ENCODE results near the gene SPATA16.
"Not testable (repeated sequence)": the region's sequence is repeated elsewhere in the genome, so short reads cannot be mapped to it uniquely, and the experiment has no call there.

SPATA16 gene

DNA sequence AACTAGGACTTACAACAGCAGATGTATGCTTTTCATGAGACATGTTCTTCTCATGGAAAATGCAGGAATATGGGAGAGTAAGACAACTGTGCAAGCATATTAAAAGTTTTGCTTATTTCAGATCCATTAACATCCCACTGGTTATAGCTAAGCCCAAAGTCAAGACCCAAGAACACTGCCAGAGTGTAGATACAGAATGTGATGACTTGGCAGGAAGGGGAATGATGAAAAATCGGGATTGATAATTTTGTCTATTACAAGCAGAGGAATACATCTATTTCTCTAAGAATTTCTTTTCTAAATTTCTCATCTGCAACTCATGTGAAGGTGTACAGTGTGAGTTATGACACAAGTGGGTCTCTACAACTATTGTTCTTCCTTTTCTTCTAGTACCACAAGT, 76.4 kb downstream of the SPATA16 start:
- DNase-seq (ENCODE audit: low spot score) = no peak

DNA sequence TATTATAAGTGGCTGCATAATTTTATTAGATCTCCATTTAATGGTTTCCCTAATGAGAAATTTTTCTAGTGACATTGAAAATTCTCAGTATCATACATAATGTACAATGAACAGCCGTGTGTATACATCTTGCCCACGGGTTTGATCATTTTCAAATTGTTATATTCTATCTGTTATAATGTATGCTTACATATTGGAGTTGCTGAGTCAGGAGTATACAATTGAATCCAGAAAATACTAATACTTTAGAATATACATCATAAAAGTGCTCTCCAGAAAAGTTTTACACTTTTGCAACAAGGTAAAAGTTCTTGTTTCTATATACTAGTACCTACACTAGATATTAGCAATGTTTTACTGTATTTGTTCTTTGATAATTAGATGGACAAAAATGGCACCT, 82.8 kb downstream of the SPATA16 start:
- no peak for DNase-seq (ENCODE audit: low spot score)

DNA sequence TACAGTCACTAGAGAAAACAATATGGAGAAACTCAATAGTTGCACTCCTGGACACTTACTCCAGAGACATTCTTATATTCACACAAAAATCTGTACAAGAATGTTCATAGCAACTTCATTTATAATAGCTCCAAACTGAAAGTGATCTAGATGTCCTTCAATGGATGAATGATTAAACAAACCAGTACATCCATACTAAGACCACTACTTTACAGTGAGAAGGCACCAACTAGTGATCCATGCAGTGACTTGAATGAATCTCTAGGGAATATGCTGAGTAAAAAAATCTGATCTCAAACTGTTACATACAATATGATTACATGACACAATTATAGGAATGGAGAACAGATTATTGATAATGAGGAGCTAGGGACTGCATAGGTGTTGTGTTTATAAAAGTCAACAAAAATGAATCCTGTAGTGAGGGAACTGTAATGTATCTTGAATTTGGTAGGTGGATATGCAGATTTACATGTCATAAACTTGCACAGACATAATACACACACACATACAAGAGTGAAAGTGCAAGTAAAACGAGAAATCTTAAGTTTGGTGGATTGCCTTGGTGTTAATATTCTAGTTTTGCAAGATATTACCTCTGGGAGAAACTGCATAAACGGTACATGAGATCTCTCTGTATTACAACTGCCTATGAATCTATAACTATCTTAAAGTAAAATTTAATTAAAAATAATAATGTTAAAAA, 85.7 kb downstream of the SPATA16 start:
- DNase-seq (ENCODE audit: low spot score) = no peak

DNA sequence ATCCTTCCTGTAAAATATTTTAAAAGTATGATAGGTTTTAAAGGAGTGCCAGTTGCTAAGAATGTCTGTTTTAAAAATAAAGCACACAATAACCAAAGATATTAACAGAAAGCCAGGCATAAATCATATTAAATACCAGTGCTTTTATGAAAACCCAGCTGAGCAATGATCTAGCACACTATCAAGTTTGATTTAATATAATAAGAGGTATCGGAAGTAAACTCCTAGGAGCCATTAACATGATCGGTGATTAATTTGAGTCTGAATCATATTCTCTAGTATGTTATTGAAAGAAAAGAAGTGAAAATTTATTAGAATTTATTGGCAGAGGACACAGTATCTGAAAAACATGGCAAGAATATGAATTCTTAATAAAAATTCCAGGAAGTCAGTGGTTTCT, 91.7 kb downstream of the SPATA16 start:
- DNase-seq (ENCODE audit: low spot score) = no peak

DNA sequence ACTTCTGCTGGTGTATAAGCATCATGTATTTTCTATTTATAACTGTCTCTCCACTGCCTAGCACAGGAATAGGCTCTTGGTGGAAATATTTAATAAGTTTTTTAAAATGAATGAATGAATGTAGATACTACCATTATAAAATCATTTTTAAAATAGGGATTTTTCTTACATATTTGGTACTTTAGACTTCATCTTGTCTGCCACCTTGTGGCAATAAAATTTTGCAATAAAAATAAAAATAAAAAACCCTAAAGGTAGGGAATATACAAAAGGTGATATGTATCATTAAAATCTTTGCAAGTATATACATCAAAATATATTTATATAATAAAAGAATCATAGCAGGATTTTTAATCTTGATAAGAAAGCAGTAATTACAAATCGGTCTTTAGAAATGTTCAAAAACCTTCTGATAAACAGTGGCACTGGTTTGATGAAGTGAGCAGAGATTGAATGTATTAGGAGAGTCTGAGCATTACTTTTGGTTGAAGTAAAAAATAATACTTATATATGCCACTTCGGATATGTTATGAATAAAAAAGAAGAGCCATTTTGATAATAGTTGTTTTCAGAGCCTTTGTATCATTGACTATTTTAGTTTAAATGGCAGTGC, 95.2 kb downstream of the SPATA16 start:
- no peak for DNase-seq (ENCODE audit: low spot score)

GRCh38 chr3:173044998-173045397, 96.0 kb downstream of the SPATA16 start:
- DNase-seq (ENCODE audit: low spot score) = no peak

- DNase-seq (ENCODE audit: low spot score) = no peak
Measured at GRCh38 chr3:173043757-173044156, 97.3 kb downstream of the SPATA16 start.

DNA sequence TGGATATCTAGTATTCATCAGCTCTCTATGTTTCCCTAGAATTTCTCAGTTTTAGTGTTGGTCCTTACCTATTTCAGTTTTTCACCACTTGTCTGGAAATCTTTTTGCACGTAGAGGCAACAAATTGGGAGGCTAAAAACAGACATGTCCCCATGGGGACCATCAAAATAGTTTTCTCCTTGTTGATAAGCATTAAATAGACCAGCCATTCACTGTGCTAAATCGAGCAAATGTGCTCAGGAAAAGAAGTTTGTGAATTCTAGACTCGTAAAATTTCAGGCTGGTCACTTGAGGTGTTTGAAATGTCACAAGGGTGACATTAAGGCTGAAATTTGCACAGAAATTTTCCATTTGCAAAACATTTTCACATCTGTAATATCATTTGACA, 102.6 kb downstream of the SPATA16 start:
- DNase-seq (ENCODE audit: low spot score) = no peak

GRCh38 chr3:173037840-173038483, 103.1 kb downstream of the SPATA16 start:
- no peak for DNase-seq (ENCODE audit: low spot score)

DNA sequence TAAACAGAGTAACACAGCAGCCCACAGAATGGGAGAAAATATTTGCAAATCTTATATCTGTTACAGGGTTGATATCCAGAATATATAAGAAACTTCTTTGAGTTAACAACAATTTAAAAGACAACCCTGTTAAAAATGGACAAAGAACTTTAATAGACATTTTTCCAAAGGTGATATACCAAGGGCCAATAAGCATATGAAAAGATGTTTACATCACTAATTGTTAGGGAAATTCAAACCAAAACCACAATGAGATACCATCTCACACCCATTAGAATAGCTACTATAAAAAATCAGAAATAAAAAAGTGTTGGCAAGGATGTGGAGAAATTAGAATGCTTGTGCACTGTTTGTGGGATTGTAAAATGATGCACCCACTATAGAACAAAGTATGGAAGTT, 110.8 kb downstream of the SPATA16 start:
- no peak for DNase-seq (ENCODE audit: low spot score)

- DNase-seq (ENCODE audit: low spot score) = no peak
Measured at GRCh38 chr3:173028351-173028750, 112.7 kb downstream of the SPATA16 start.

DNA sequence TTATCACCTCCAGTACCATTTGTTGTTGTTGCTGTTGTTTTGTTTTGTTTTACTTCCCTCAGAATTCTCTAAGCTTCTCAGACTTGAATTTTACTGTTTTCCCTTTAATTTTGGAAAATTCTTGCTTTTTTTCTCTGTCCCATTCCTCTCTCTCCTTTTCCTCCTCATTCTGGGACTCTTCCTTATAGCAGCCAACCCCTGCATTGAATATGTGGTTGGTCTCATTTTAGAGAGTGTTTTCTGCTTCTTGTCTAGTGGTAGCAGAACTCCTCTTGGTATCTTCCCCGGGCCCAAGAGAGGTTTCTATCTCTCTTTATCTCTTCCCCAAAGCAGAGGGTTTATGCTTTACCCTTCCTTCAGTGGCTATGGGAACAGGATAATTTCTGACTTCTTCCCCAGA, 113.6 kb downstream of the SPATA16 start:
- DNase-seq (ENCODE audit: low spot score) = no peak

DNA sequence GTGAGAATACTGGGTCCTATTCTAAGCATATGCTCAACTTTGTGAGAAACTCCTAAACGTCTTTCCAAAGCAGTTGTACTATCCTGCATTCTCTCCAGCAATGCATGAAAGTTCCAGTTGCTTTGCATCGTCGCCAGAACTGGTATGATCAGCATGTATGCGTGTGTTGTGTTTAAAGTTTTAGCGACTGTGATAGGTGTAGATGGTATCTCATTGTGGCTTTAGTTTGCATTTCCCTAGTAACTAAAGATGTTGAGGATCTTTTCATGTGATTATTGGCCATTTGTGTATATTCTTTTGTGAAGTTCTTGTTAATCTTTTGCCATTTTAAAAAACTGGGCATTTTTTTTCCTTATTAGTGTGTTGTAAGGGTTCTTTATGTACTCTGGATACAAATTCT, 115.1 kb downstream of the SPATA16 start:
- no peak for DNase-seq (ENCODE audit: low spot score)

GRCh38 chr3:173021547-173022185, 119.4 kb downstream of the SPATA16 start:
- DNase-seq (ENCODE audit: low spot score) = no peak

DNA sequence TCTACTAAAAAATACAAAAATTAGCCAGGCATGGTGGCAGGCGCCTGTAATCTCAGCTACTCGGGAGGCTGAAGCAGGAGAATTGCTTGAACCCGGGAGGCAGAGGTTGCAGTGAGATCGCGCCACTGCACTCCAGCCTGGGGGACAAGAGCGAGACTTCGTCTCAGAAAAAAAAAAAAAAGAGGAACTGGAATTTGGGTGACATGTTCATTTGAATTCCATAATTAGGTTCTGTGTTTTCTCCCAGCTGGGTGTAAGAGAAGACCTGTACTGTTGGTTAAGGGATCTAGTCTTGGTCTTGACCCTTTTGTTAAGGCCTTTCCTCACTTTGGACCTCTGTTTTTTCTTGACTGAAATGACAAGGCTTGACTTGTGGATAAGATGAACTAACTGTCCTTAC, 120.9 kb downstream of the SPATA16 start:
- DNase-seq (ENCODE audit: low spot score) = not testable (repeated sequence)

GRCh38 chr3:173019378-173019777, 121.7 kb downstream of the SPATA16 start:
- DNase-seq (ENCODE audit: low spot score) = no peak

- no peak for DNase-seq (ENCODE audit: low spot score)
Measured at GRCh38 chr3:173018758-173019157, 122.3 kb downstream of the SPATA16 start.

- DNase-seq (ENCODE audit: low spot score) = no peak
Measured at GRCh38 chr3:173013219-173013832, 127.7 kb downstream of the SPATA16 start.

DNA sequence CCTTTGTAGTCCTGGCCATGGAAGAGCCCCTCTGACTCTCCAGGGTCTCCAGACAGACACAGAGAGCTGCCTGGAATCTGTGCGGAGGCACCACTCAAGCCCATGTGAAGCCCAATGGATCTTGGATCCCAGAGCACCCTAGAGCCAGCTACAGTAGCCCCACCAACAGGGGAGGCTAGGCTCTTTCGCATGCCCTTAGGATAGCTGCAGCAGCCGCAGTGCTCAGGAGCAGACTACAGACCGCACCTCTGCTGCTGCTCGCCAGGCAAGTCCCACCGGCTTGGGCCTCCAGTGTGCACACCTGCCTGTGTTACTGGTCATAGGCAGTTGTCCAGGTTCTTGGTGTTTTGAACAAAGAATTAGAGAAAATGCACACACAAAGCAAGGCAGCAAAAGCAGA, 131.6 kb downstream of the SPATA16 start:
- no peak for DNase-seq (ENCODE audit: low spot score)

DNA sequence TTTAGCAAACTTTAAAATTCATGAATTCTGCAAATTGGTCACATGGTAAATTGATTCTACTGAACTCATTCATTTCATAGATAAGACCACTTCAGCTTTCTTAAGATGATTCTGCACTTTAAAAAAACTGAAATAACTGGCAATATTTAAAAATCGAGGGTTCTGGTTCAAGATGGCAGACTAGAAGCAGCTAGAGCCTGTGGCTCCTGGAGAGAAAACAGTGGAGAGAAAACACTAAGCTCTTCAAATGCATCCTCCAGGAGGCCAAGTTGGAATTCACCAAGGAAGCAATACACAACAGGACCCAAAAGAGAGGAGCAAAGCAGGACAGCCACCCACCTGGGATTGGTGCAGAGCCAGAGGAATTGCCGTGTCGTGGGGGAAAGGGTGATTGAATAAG, 132.1 kb downstream of the SPATA16 start:
- no peak for DNase-seq (ENCODE audit: low spot score)

DNA sequence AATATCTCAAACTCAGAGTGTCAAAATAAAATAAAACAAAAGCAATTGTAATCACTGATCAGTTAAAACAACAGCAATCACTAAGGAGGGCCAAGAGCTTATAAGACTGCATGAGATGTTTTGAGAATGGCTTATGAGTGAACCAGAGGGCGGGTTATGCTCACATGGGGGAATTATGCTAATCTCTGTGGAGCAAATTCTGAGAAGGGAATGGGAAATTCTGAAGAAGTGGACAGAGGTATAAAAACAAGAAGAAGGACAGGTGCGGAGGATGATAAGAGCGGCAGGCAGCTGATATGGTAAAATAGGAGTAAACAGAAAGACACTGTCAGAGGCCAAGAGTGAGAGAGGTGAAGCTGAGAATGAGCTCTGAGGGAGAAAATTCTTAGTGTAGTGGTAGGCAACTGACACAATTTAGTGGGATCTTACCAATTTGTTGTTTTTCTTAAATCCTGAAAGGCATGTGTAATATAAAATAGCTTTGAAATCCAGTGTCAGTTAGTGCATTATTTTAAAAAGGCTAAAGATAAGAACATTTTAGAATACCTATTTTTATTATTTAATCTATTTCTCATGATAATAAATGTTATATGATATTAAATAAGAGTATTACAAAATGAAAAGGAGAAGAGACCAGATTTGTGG, 133.8 kb downstream of the SPATA16 start:
- no peak for DNase-seq (ENCODE audit: low spot score)

- no peak for DNase-seq (ENCODE audit: low spot score)
Measured at GRCh38 chr3:173006006-173006405, 135.0 kb downstream of the SPATA16 start.
